Hematopoietic multipotent progenitor cell (in vitro differentiated cells): ENCODE results near the gene MITF. TPM values are rescaled to one million over a fixed set of nuclear protein-coding genes. Genes with fewer than 3 reads are reported as not detected.

Experiments used
- DNase-seq, 3 donors: peaks; one replicate each; pipeline ENCODE4 v3.0.0-alpha.2; 2011 to 2015; ENCODE audit warnings: low read depth in 2 of 3, low spot score in 2 of 3
- total RNA-seq: library from RNA; depleted of rRNA; stranded (reverse); fragments of >200 nt; gene quantifications from one replicate; pipeline ENCODE4 v1.2.3, GENCODE V29; 2012

MITF gene
- total RNA-seq, 1 donor: 2.2 TPM

- DNase-seq: no peak
These were observed 129.7 kb downstream of the MITF start for GRCh38 chr3:69868841-69869420.

GRCh38 chr3:69869643-69870042 lies 130.4 kb downstream of the MITF start:
- DNase-seq: no peak

- no peak for DNase-seq
These were observed 132.0 kb downstream of the MITF start for GRCh38 chr3:69871251-69871650.

GRCh38 chr3:69871868-69872267 lies 132.6 kb downstream of the MITF start:
- DNase-seq: no peak

- DNase-seq: no peak
These were observed 133.6 kb downstream of the MITF start for GRCh38 chr3:69872783-69873378.

GRCh38 chr3:69876073-69876472 lies 136.8 kb downstream of the MITF start:
- DNase-seq: no peak

GRCh38 chr3:69878254-69878653 lies 139.0 kb downstream of the MITF start:
- no peak for DNase-seq

GRCh38 chr3:69879051-69879450 lies 139.8 kb downstream of the MITF start:
- no peak for DNase-seq

- DNase-seq: no peak
These were observed 140.9 kb downstream of the MITF start for GRCh38 chr3:69880069-69880640.

- peak in 1 of 3 donors; percentile 9 for DNase-seq
These were observed 141.8 kb downstream of the MITF start for GRCh38 chr3:69881051-69881450.

- no peak for DNase-seq
These were observed 142.6 kb downstream of the MITF start for GRCh38 chr3:69881756-69882428.

GRCh38 chr3:69882560-69882959 lies 143.3 kb downstream of the MITF start:
- DNase-seq: no peak

GRCh38 chr3:69888040-69888942 lies 149.0 kb downstream of the MITF start:
- DNase-seq: no peak

GRCh38 chr3:69888943-69889315 lies 149.7 kb downstream of the MITF start:
- DNase-seq: no peak

GRCh38 chr3:69890084-69890483 lies 150.8 kb downstream of the MITF start:
- DNase-seq: no peak

GRCh38 chr3:69890691-69891090 lies 151.4 kb downstream of the MITF start:
- DNase-seq: no peak

GRCh38 chr3:69892706-69893105 lies 153.4 kb downstream of the MITF start:
- DNase-seq: no peak

GRCh38 chr3:69893274-69893673 lies 154.0 kb downstream of the MITF start:
- DNase-seq: no peak

GRCh38 chr3:69896095-69896494 lies 156.8 kb downstream of the MITF start:
- no peak for DNase-seq

- no peak for DNase-seq
These were observed 161.1 kb downstream of the MITF start for GRCh38 chr3:69900331-69900730.

GRCh38 chr3:69901802-69902201 lies 162.5 kb downstream of the MITF start:
- no peak for DNase-seq
